ENCODE data around the gene GPR137. TPM values are rescaled to one million over a fixed set of nuclear protein-coding genes. Genes with fewer than 3 reads are reported as not detected.
"Not testable (repeated sequence)": the region's sequence is repeated elsewhere in the genome, so short reads cannot be mapped to it uniquely, and the experiment has no call there.

The GPR137 gene
- polyA plus RNA-seq, 3 donors = 7.8 to 21.0 (median 9.3) TPM

GRCh38 chr11:64245797-64246620, 39.6 kb upstream of the GPR137 start:
- Histone ChIP-seq H3K79me2 (ENCODE audit: insufficient read depth, low read length) (peaks cover 40% of the 10 kb centered on the region), H3K4me2 (replicated peaks; ENCODE audit: extremely low read depth, low read length, poor library complexity, severe bottlenecking) (peak overlapping the region; percentile 91), H3K9me3 (replicated peaks in 1 of 2; ENCODE audit: control insufficient read depth in 1 of 2, insufficient read depth in 1 of 2, low read length in 2 of 2) (no peaks in the 10 kb centered on the region), H3K27ac (ENCODE audit: low read depth in 1 of 2, low read length in 2 of 2) (peak overlapping the region; percentile 11 to 92), H3K4me1 (ENCODE audit: control insufficient read depth in 1 of 2, insufficient read depth in 2 of 2, low read length in 2 of 2) (peaks cover 49 to 68% of the 10 kb centered on the region in 2 donors), H4K20me1 (ENCODE audit: insufficient read depth, low read length) (no peaks in the 10 kb centered on the region), H3K4me3 (replicated peaks in 1 of 3; ENCODE audit: low read depth in 2 of 3, low read length in 3 of 3) (peak overlapping the region; percentile 45 to 86 (median 51)), H3K27me3 (ENCODE audit: control insufficient read depth in 2 of 2, insufficient read depth in 2 of 2, low read length in 2 of 2) (no peaks in the 10 kb centered on the region), H3K36me3 (replicated peaks in 1 of 2; ENCODE audit: control insufficient read depth in 1 of 2, insufficient read depth in 2 of 2, low read length in 2 of 2) (peaks cover 10 to 12% of the 10 kb centered on the region in 2 donors), H3K9ac (ENCODE audit: insufficient read depth, low read length, poor library complexity, severe bottlenecking) (peak overlapping the region; percentile 76), H2AFZ (ENCODE audit: insufficient read depth, low read depth, low read length, poor library complexity, severe bottlenecking) (no peak overlapping the region)
- intact Hi-C loops (cut with micrococcal nuclease) = no loop called here
- Mint-ChIP-seq H3K9me3 (no peaks in the 10 kb centered on the region), H3K27me3 (ENCODE audit: low read depth in 3 of 3) (peaks cover 3 to 10% (median 7%) of the 10 kb centered on the region in 3 donors), H3K36me3 (peaks cover 13 to 14% of the 10 kb centered on the region in 2 donors), H3K4me3 (peak overlapping the region; percentile 85 to 89), H3K4me1 (peaks cover 46% of the 10 kb centered on the region), H3K27ac (peak overlapping the region in 6 of 7 donors; percentile 78 to 88 (median 84))
- 0% methylated on average over 43 of the region's 46 CpGs for WGBS (ENCODE audit: insufficient coverage)
- DNase-seq = peak; percentile 86 to 97 (median 91)
- TF ChIP-seq, protein P1, sequence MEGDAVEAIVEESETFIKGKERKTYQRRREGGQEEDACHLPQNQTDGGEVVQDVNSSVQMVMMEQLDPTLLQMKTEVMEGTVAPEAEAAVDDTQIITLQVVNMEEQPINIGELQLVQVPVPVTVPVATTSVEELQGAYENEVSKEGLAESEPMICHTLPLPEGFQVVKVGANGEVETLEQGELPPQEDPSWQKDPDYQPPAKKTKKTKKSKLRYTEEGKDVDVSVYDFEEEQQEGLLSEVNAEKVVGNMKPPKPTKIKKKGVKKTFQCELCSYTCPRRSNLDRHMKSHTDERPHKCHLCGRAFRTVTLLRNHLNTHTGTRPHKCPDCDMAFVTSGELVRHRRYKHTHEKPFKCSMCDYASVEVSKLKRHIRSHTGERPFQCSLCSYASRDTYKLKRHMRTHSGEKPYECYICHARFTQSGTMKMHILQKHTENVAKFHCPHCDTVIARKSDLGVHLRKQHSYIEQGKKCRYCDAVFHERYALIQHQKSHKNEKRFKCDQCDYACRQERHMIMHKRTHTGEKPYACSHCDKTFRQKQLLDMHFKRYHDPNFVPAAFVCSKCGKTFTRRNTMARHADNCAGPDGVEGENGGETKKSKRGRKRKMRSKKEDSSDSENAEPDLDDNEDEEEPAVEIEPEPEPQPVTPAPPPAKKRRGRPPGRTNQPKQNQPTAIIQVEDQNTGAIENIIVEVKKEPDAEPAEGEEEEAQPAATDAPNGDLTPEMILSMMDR (IDR thresholded peaks at IDR 0.05) = no peak

- H3K4me1 Mint-ChIP-seq = peaks cover 46% of the 10 kb centered on the region
These were observed 39.1 kb upstream of the GPR137 start for GRCh38 chr11:64246621-64246870.

More at GRCh38 chr11:64246621-64246870, 39.1 kb upstream of the GPR137 start:
- H2AFZ ChIP-seq (ENCODE audit: insufficient read depth, low read depth, low read length, poor library complexity, severe bottlenecking); intact Hi-C loops (cut with micrococcal nuclease); H3K9me3 Mint-ChIP-seq; H3K9me3 ChIP-seq (replicated peaks in 1 of 2; ENCODE audit: control insufficient read depth in 1 of 2, insufficient read depth in 1 of 2, low read length in 2 of 2); H3K27me3 ChIP-seq (ENCODE audit: control insufficient read depth in 2 of 2, insufficient read depth in 2 of 2, low read length in 2 of 2); H4K20me1 ChIP-seq (ENCODE audit: insufficient read depth, low read length); DNase-seq; H3K27ac ChIP-seq (ENCODE audit: low read depth in 1 of 2, low read length in 2 of 2): not testable (repeated sequence)
- H3K4me3 ChIP-seq (replicated peaks in 1 of 3; ENCODE audit: low read depth in 2 of 3, low read length in 3 of 3) = peak overlapping the region; percentile 45 to 94 (median 86)
- peaks cover 51 to 72% of the 10 kb centered on the region in 2 donors for H3K4me1 ChIP-seq (ENCODE audit: control insufficient read depth in 1 of 2, insufficient read depth in 2 of 2, low read length in 2 of 2)
- peak overlapping the region in 1 of 7 donors; percentile 83 for H3K27ac Mint-ChIP-seq
- H3K27me3 Mint-ChIP-seq (ENCODE audit: low read depth in 3 of 3) = peaks cover 3 to 10% (median 7%) of the 10 kb centered on the region in 3 donors
- H3K36me3 ChIP-seq (replicated peaks in 1 of 2; ENCODE audit: control insufficient read depth in 1 of 2, insufficient read depth in 2 of 2, low read length in 2 of 2) = peaks cover 10 to 12% of the 10 kb centered on the region in 2 donors
- WGBS (ENCODE audit: insufficient coverage) = 0% methylated on average over 43 of the region's 43 CpGs
- peaks cover 13 to 14% of the 10 kb centered on the region in 2 donors for H3K36me3 Mint-ChIP-seq
- H3K4me3 Mint-ChIP-seq = peak overlapping the region; percentile 83 to 87
- peak overlapping the region; percentile 93 for H3K4me2 ChIP-seq (replicated peaks; ENCODE audit: extremely low read depth, low read length, poor library complexity, severe bottlenecking)
- peak overlapping the region; percentile 76 for H3K9ac ChIP-seq (ENCODE audit: insufficient read depth, low read length, poor library complexity, severe bottlenecking)
- peaks cover 39% of the 10 kb centered on the region for H3K79me2 ChIP-seq (ENCODE audit: insufficient read depth, low read length)
